ENCODE results near the gene PRPF8.
"Not testable (repeated sequence)": the region's sequence is repeated elsewhere in the genome, so short reads cannot be mapped to it uniquely, and the experiment has no call there.

GRCh38 chr17:1722022-1722421, 37.4 kb upstream of the PRPF8 start:
- TF ChIP-seq CTCF, POLR2AphosphoS5, POLR2A (IDR thresholded peaks at IDR 0.05): not testable (repeated sequence)
